ENCODE measurements around the gene CCL15.

Gene CCL15

DNA sequence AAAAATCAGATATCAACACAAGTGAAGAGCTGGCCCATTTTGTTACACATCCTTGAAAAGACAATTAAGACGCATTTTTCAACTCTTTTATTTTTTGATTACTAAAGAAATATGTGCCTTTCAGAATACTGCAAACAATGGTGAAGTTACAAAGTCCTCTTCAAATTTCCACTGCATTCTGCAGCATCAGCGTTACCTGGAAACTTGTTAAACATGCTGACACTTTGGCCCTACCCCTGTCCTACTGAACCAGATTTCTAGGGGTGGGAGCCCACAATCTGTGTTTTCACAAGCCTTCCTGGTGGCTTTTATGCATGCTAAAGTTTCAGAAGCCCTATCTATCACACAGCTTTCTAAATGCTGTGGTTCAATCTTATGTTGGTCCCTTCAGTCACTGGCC lies 10.3 kb downstream of the CCL15 start:
- no peak for DNase-seq (ENCODE audit: low spot score)

DNA sequence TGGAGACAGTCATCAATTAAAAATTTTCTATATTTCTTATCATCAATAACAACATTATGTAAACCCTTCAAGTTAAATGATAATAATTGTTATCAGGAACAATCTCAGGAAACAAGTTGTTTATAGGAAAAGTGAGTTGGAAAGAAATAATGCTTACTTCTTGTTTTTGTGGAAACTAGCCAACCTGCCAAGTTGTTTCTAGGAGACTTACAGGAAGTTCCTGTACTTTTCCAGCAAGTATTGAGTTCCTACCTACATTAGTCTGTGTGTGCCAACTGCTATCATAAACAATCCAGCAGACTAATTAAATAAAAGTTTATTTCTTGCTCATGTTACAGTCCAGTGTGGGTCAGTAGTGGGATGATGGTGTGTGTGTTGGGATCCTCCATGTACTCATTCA lies 13.2 kb downstream of the CCL15 start:
- no peak for DNase-seq (ENCODE audit: low spot score)

DNA sequence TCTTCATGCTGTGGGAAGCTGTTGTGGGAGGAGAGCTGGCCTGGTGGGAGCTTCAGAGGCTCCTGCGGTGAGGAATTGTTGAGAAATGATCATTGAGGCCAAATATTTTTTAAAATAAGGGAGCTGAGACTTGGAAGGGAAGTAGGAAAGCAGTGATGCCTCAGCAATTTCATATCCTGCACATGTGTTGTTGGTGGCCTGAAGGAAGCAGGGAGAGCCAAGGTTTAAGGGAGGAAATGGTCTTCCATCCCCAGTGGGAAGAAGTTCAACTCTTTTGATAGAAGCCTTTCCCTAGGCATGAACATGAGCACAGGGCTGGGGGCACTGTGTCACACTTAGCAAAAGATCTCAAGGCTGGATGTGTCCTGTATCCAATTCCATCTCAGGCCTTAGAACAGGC lies 14.7 kb downstream of the CCL15 start, which contains the start of gene CCL14:
Gene CCL14, minus strand, starts transcription at position 87 of the 400 bp plus-strand sequence. Its CDS starts 80 bp downstream, at position 7.
- no peak for DNase-seq (ENCODE audit: low spot score)

DNA sequence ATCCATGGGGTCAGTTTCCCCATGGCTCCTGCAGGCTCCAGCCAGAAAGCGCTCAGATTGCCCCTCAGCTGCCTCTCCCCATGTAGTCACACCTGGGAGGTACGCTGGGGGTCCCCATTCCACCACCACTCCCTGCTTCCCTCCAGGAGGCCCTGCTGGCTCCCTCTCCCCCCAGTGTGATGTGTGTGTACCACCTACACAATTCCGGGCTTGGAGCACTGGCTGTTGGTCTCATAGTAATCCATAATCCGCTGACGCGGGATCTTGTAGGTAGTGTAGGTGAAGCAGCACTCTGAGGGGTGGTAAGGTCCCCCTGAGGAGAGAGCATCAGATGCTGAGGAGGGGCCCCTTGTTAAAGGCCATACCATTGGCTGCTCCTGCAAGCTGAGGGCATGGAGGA lies 17.2 kb downstream of the CCL15 start:
- DNase-seq (ENCODE audit: low spot score), result no peak

DNA sequence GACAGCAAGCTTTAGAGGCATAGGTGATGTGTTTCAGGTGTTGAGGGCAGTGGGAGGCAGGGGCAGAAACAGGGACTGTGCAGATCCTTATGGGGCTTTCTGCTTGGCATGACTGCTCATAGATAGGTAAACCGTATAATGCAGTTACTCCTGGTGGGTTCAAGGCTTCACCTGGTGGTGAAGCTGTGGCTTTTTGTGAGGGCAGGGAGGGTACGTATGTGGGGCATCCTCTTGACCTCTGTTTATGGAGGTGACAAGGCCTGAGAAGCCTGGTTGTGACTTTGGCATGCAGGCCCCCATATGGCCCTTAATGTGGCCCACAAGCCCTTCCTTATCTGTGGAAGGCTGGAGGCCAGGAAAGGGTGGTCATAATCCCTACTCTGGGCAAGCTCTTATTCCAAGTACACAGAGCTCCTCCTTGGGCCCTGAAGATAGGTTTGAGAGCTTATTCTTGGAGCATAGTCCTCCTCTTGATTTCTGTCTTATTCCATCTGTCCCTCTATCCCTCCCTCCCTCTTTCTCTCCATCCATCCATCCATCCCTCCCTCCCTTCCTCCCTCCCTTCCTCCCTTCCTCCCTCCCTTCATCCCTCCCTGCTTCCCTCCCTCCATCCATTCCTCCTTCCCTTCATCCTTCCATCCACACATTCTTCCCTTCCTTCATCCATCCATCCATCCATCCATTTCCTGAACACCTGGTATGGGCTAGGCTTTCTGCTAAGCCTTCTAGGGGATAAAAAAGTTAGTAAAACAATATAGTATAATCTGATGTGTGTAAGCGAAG lies 18.8 kb downstream of the CCL15 start:
- DNase-seq (ENCODE audit: low spot score), result no peak

DNA sequence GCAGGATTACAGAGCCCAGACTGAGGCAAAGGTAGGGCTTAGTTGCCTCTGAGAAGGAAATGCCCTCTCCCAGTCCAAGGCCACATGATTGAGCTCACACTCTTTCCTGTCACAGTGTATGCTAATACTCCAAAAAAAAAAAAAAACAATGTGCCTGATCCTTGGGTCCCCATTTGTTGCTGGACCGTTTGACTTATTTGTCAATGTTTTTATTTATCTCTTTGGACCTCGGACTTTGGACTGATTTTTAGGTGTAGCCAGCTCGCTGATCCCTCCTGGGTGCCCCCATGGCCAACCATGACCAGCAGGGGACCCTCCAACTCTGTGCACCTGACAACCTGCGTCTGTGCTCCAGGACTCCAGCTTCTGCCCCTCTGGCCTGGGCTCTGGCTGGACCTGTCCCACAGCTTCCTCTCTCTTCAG lies 19.4 kb downstream of the CCL15 start:
- DNase-seq (ENCODE audit: low spot score), result no peak

DNA sequence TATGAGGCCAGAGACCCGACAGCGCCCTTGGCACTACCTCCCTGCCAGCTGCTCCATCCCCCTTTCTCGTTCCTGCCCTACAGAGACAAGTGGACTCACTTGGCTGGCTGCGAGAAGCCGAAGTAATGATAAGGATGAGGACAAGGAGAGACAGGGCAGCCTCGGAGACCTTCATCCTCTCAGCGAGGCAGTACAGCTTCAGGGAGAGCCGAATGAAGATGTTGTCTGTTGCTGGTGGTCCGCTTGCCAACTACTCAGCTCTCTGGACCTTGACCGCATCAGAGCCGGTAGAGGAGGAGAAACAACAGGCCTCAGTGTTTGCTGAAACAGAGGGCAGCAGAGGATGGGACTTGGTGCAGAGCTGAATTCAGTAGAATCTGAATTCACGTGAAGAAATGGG lies 20.1 kb downstream of the CCL15 start, which contains the start of gene CCL16:
Gene CCL16, minus strand, starts transcription at position 252 of the 400 bp plus-strand sequence. Its CDS starts 77 bp downstream, at position 175.
- DNase-seq (ENCODE audit: low spot score), result no peak

DNA sequence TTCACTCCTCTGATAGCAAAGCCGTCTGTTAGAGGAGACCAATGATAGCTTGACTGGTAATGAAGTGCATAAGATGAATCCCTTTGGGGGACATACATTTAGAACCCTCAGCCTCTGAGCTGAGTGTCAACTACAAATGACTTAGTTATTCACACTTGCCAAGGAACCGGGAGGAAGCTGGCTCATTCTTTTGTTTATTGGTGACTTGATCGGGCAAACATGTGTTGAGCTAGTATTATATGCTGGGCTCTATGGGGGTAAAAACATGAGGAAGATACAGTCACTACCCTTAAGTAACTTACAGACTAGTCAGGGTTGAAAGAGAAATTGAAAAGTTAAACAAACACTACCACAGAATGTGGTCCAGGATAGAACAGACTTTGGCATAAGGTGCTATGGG lies 23.0 kb downstream of the CCL15 start:
- DNase-seq (ENCODE audit: low spot score), result no peak

DNA sequence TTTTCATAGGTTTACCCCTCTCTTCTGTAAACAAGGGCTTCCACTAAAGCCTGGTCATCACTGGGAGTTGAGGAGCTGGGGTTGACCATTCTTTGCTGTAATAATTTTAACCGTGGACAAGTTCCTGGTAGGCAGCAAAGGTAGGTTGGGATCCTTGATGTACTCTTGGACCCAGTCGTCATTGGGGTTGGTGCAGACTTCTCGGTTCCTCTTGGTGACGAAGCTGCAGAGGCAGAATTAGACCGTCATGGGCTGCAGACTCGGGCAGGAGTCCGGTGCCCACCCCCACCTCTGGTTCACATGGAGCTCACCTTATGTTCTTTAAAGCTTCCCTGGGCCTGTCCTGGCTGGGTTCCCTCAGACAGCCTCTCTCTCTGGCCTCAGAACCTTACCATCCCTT lies 23.8 kb downstream of the CCL15 start:
- DNase-seq (ENCODE audit: low spot score), result no peak

DNA sequence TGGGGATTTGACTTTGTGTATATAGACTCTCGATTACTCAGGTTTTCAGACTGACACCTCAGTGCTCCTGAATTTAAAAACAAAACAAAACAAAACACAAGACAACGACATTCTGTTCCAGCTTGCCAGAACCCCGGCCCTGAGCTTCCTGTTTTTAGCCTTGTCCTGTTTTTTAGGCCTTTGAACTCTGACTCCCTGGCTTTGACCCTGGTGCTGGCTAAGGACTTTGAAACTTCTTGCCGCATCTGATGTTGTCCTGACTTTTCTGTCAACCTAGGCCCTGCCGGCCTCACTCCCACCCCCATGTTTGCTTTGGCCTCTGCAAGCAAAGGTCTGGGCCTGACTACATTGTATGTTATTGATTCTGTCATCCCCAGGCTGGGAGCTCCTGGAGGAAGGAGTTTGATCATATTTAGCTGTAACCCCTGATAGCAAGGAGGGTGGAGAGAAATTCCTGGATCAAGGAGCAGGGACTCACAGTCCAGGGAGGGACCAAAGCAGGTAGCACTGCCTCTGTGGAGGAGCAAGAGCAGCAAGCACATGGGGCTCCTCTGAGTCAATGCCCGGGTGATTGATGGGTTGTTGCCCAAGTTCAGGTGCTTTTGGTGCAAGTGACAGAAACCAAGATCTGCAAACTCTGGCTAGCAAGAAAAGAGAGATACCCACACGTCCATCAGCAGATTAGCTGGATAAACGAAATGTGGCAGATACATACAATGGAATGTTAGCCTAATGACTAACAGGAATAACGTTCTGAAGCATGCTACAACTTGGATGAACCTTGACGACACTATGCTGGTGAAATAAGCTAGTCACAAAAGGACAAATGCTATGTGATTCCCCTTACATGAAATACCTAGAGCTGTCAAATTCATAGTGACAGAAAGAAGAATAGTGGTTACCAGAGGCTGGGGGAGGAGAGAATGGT lies 27.8 kb downstream of the CCL15 start:
- no peak for DNase-seq (ENCODE audit: low spot score)

DNA sequence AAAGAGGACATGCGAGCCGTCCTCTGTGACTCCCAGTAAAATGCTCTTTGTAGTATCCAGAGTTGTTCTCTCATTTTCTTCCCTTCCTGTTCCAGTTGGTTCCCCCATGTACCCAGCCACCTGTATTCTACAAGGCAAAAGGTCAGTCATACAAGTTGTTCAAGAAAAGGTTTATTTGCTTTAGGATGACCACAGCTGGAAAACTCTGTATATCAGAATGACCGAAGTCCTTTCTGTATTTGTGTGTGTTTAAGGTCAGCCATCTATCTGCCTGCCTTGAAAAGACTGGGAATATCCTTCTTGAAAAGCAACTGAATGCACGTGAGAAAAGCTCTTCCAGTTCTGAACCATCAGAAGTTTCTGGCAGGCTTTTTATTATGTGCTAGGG lies 28.4 kb downstream of the CCL15 start:
- DNase-seq (ENCODE audit: low spot score), result no peak

DNA sequence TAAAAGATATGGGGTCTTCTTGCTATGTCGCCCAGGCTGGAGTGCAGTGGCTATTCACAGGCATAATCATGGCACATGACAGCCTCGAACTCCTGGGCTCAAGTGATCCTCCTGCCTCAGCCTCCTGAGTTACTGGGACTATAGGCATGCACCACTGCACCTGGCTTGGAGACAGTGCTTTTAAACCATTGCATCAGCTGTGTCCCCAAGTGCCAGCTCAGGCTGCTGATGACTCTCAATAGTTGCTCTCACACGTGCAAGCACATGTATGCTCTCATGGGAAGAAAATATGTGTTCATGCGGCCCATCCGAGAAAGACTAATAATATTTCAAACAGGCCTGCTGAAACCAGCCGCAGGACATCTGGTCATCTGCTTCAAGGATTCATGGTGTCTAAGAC lies 28.8 kb downstream of the CCL15 start:
- DNase-seq (ENCODE audit: low spot score), result no peak

DNA sequence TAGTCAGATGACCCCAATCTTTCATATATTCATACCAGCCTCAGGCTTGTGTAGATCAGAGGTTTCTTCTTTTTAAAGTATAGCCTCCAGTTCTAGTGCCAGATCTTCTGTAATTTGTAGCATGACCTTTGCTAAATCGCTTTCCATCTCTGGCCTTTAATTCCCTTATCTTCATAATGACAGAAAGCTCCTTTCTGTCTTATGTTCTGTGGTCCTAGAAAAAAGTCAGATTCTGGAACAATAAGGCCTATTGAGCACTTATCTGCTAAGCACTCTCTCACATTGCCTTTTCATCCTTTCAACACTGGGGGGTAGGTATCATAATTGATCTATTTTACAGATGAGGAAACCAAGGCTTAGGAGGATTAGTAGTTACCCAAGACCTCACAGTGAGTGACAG lies 29.3 kb downstream of the CCL15 start:
- DNase-seq (ENCODE audit: low spot score), result peak; percentile 66

DNA sequence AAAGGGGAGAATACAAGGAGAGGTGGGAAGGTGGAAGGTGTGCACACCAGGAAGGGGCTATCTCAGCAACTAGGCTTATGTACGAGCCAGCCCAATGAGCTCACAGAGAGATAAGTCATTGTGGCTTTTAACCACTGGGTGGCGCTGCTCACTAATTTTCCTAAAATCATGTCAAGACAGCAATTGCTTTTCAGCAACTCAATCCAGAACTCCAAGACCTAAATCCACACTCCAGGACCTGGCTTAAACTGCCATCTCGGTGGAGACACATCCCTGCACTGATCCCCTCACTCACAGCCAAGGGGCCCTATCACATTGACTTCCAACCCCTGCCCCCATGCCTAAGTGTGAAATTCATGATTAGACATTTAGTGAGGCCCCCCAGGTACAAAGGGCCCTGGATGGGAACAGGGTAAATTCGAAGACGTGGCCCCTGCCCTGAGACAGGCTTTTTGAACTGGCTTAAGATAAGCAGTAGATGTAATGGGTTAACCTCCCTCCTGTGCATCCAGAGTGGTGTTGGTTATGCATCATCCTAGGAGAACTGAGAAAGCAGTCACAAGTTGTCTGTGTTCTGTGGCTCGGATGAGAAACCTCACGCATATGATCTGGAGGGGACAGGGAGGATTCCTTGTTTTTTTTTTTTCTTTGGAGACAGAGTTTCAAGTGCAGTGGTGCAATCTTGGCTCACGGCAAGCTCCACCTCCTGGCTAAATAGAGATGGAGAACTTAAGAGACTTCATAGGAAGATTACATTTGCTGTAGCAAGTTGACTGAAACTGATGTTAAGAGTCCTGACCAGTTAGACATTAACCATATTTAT lies 31.6 kb downstream of the CCL15 start:
- DNase-seq (ENCODE audit: low spot score), result peak; percentile 69

DNA sequence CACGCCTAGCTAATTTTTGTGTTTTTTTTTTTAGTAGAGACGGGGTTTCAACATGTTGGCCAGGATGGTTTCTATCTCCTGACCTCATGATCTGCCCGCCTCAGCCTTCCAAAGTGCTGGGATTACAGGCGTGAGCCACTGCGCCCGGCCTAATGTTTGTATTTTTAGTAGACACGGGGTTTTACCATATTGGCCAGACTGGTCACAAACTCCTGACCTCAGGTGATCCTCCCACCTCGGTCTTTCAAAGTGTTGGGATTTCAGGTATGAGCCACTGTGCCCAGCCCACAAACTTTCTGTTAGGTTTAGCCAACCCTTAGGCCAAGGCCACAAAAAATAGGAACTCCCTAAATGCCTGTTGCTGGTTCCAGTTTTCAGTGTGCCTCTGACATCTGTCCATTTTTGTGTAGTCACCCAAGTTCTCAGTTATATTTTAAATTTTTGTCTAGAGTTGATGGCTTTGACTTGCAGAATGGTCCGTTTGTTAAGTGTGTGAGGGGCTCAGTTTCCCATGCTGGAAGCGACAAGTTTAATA lies 32.8 kb downstream of the CCL15 start:
- no peak for DNase-seq (ENCODE audit: low spot score)

DNA sequence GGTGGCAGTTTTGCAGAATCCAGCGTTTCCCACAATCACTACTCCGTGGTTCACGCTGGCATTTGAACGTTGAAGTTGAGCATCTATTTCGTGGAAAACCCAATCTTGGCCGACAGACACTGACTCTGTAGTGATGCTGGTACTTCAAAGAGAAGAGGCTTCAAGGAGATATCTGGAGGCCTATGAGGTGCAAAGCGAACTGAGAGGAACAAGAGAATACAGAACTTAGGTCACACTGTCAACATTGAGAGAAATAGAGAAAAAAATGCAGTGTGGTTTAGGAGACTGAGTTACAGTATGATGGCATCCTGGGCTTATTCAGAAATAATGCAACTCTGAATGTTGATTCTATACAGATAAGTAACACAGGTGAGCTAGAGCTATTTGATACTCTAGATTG lies 36.1 kb downstream of the CCL15 start:
- no peak for DNase-seq (ENCODE audit: low spot score)

DNA sequence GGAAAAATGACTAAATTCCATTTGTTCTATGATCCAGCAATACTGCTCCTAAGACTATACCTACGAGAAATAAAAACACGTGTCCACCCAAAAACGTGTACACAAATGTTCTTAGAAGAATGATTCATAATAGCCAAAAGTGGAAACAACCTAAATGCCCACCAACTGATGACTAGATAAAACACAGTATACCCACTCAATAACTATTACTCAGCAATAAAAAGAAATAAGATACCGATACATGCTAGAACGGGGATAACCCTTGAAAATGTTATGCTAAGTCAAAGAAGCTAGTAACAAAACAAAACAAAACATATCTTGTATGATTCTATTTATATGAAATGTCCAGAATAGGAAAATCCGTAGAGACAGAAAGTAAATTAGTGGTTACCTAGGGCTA lies 37.7 kb downstream of the CCL15 start:
- DNase-seq (ENCODE audit: low spot score), result no peak

DNA sequence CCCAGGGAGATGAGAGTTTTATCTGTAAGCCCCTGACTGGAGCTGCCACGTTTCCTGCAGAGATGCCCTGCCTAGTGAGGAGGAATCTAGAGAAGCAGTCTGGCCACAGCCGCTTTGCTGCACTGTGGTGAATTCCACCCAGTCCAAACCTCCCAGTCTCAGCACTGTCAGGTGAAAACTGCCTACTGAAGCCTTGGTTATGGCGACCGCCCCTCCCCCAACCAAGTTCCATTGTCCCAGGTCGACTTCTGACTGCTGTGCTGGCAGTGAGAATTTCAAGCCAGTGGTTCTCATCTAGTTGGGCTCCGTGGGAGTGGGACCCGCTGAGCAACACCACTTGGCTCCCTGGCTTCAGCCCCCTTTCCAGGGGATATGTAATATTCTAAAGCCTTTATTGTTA lies 47.6 kb downstream of the CCL15 start:
- no peak for DNase-seq (ENCODE audit: low spot score)

DNA sequence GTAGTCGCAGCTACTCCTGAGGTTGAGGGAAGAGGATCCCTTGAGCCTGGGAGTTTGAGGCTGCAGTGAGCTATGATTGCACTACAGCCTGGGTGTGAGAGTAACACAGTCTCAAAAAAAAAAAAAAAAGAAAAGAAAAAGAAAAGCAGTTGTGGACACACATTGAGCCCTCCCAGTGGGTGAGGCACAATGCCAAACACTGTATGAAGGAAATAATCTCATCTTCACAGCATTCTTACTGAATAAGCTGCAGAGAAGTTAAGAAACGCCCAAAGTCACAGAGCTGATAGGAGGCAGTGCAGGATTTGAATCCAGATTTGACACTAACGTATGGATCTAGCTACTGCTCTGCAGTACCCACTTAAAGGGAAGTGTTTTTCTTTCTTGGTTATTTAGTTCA lies 52.0 kb downstream of the CCL15 start:
- no peak for DNase-seq (ENCODE audit: low spot score)

DNA sequence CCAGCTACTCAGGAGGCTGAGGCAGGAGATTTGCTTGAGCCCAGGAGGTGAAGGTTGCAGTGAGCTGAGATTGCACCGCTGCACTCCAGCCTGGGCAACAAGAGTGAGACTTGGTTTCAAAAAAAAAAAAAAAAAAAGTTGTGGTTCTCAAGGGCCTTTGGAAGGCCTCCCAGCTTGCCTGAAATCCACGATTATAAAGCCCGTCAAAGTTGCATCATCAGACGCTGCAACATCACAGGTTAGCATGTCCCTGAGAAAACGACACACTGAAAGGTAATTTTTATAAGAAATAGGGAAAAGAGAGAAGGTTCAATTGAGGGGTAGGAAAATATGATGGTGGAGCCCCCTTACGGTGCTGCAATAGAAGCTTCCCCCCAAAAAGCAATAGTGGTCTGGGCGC lies 53.3 kb downstream of the CCL15 start:
- DNase-seq (ENCODE audit: low spot score), result no peak

Data from COLO829 (cell line).